Measurements from ENCODE around the gene NELFA.

NELFA gene

GRCh38 chr4:1953335-1953734 lies 55.4 kb downstream of the NELFA start:
- H3K4me3 ChIP-seq (ENCODE audit: low read length), result no peak overlapping the region
- no peak for TF ChIP-seq CTCF (conservative IDR thresholded peaks at IDR 0.05; ENCODE audit: low read length)
- no peak for DNase-seq (ENCODE audit: low read depth)

- DNase-seq (ENCODE audit: low read depth), result no peak
Measured at GRCh38 chr4:1952719-1953118, 56.1 kb downstream of the NELFA start.

GRCh38 chr4:1952058-1952700 lies 56.6 kb downstream of the NELFA start:
- no peak overlapping the region for H3K4me3 ChIP-seq (ENCODE audit: low read length)
- DNase-seq (ENCODE audit: low read depth), result no peak
- no peak for TF ChIP-seq CTCF (conservative IDR thresholded peaks at IDR 0.05; ENCODE audit: low read length)

More at GRCh38 chr4:1952719-1953118, 56.1 kb downstream of the NELFA start:
- TF ChIP-seq CTCF (conservative IDR thresholded peaks at IDR 0.05; ENCODE audit: low read length), result no peak
- no peak overlapping the region for H3K4me3 ChIP-seq (ENCODE audit: low read length)

- DNase-seq (ENCODE audit: low read depth), result no peak
Measured at GRCh38 chr4:1950369-1950768, 58.4 kb downstream of the NELFA start.

GRCh38 chr4:1948892-1949436 lies 59.8 kb downstream of the NELFA start:
- no peak overlapping the region for H3K4me3 ChIP-seq (ENCODE audit: low read length)
- no peak for DNase-seq (ENCODE audit: low read depth)
- TF ChIP-seq CTCF (conservative IDR thresholded peaks at IDR 0.05; ENCODE audit: low read length), result no peak

More at GRCh38 chr4:1950369-1950768, 58.4 kb downstream of the NELFA start:
- no peak overlapping the region for H3K4me3 ChIP-seq (ENCODE audit: low read length)
- TF ChIP-seq CTCF (conservative IDR thresholded peaks at IDR 0.05; ENCODE audit: low read length), result no peak

- H3K4me3 ChIP-seq (ENCODE audit: low read length), result no peak overlapping the region
- DNase-seq (ENCODE audit: low read depth), result no peak
- no peak for TF ChIP-seq CTCF (conservative IDR thresholded peaks at IDR 0.05; ENCODE audit: low read length)
Measured at GRCh38 chr4:1948232-1948631, 60.5 kb downstream of the NELFA start.

- H3K4me3 ChIP-seq (ENCODE audit: low read length), result no peak overlapping the region
- no peak for DNase-seq (ENCODE audit: low read depth)
- no peak for TF ChIP-seq CTCF (conservative IDR thresholded peaks at IDR 0.05; ENCODE audit: low read length)
Measured at GRCh38 chr4:1945912-1946311, 62.9 kb downstream of the NELFA start.

Measured in AG10803 (cell line).